ENCODE measurements around the gene IGF2R.

Gene IGF2R

GRCh38 chr6:160051390-160051789 lies 82.5 kb downstream of the IGF2R start:
- Histone ChIP-seq H3K9me3 (ENCODE audit: insufficient read depth, low read length, severe bottlenecking) (no peaks in the 10 kb centered on the region), H3K27ac (ENCODE audit: low read length) (peak overlapping the region; percentile 44), H3K36me3 (ENCODE audit: insufficient read depth, low read length) (peaks cover 97% of the 10 kb centered on the region), H3K4me3 (ENCODE audit: low read depth in 1 of 2, low read length in 2 of 2) (no peak overlapping the region), H3K9ac (ENCODE audit: low read depth, low read length) (no peak overlapping the region), H3K27me3 (ENCODE audit: insufficient read depth, low read length, poor library complexity) (no peaks in the 10 kb centered on the region), H3K79me2 (ENCODE audit: insufficient read depth, low read length) (peaks cover 26% of the 10 kb centered on the region), H3K4me2 (ENCODE audit: insufficient read depth, low read length) (no peak overlapping the region), H4K20me1 (ENCODE audit: insufficient read depth, low read length) (peaks cover 72% of the 10 kb centered on the region), H2AFZ (ENCODE audit: low read depth, low read length) (no peak overlapping the region), H3K4me1 (ENCODE audit: insufficient read depth, low read length) (peaks cover 23% of the 10 kb centered on the region)
- ATAC-seq (ENCODE audit: insufficient read depth, low read depth), result peak; percentile 96
- no peak for TF ChIP-seq EZH2 (IDR thresholded peaks at IDR 0.05; ENCODE audit: borderline replicate concordance, low read depth, low read length, severe bottlenecking)
- no peak for TF ChIP-seq CTCF (IDR thresholded peaks at IDR 0.05; ENCODE audit: borderline replicate concordance, extremely low read depth, low read length, poor library complexity, severe bottlenecking)
- DNase-seq, result peak; percentile 64

- no peaks in the 10 kb centered on the region for H3K9me3 ChIP-seq (ENCODE audit: insufficient read depth, low read length, severe bottlenecking)
- no peak for DNase-seq
- H3K4me3 ChIP-seq (ENCODE audit: low read depth in 1 of 2, low read length in 2 of 2), result no peak overlapping the region
- no peak overlapping the region for H3K9ac ChIP-seq (ENCODE audit: low read depth, low read length)
- no peak for ATAC-seq (ENCODE audit: insufficient read depth, low read depth)
- TF ChIP-seq EZH2 (IDR thresholded peaks at IDR 0.05; ENCODE audit: borderline replicate concordance, low read depth, low read length, severe bottlenecking), result no peak
- TF ChIP-seq CTCF (IDR thresholded peaks at IDR 0.05; ENCODE audit: borderline replicate concordance, extremely low read depth, low read length, poor library complexity, severe bottlenecking), result no peak
- H3K27ac ChIP-seq (ENCODE audit: low read length), result no peak overlapping the region
- peaks cover 97% of the 10 kb centered on the region for H3K36me3 ChIP-seq (ENCODE audit: insufficient read depth, low read length)
- H3K4me1 ChIP-seq (ENCODE audit: insufficient read depth, low read length), result peaks cover 23% of the 10 kb centered on the region
- peaks cover 71% of the 10 kb centered on the region for H4K20me1 ChIP-seq (ENCODE audit: insufficient read depth, low read length)
- H3K79me2 ChIP-seq (ENCODE audit: insufficient read depth, low read length), result peaks cover 19% of the 10 kb centered on the region
- no peak overlapping the region for H2AFZ ChIP-seq (ENCODE audit: low read depth, low read length)
- H3K27me3 ChIP-seq (ENCODE audit: insufficient read depth, low read length, poor library complexity), result no peaks in the 10 kb centered on the region
- H3K4me2 ChIP-seq (ENCODE audit: insufficient read depth, low read length), result no peak overlapping the region
These were observed 85.4 kb downstream of the IGF2R start for GRCh38 chr6:160054271-160054670.

- TF ChIP-seq CTCF (IDR thresholded peaks at IDR 0.05; ENCODE audit: borderline replicate concordance, extremely low read depth, low read length, poor library complexity, severe bottlenecking) (no peak), EZH2 (IDR thresholded peaks at IDR 0.05; ENCODE audit: borderline replicate concordance, low read depth, low read length, severe bottlenecking) (no peak)
- no peak overlapping the region for H3K9ac ChIP-seq (ENCODE audit: low read depth, low read length)
- H3K9me3 ChIP-seq (ENCODE audit: insufficient read depth, low read length, severe bottlenecking), result no peaks in the 10 kb centered on the region
- no peak overlapping the region for H2AFZ ChIP-seq (ENCODE audit: low read depth, low read length)
- peaks cover 97% of the 10 kb centered on the region for H3K36me3 ChIP-seq (ENCODE audit: insufficient read depth, low read length)
- peak overlapping the region; percentile 44; the same call in 1 of the 2 replicates for H3K27ac ChIP-seq (ENCODE audit: low read length)
- no peak for ATAC-seq (ENCODE audit: insufficient read depth, low read depth)
- no peak overlapping the region for H3K4me3 ChIP-seq (ENCODE audit: low read depth in 1 of 2, low read length in 2 of 2)
- H3K4me1 ChIP-seq (ENCODE audit: insufficient read depth, low read length), result peaks cover 18% of the 10 kb centered on the region
- H4K20me1 ChIP-seq (ENCODE audit: insufficient read depth, low read length), result peaks cover 66% of the 10 kb centered on the region
- H3K79me2 ChIP-seq (ENCODE audit: insufficient read depth, low read length), result peaks cover 21% of the 10 kb centered on the region
- no peaks in the 10 kb centered on the region for H3K27me3 ChIP-seq (ENCODE audit: insufficient read depth, low read length, poor library complexity)
- no peak overlapping the region for H3K4me2 ChIP-seq (ENCODE audit: insufficient read depth, low read length)
- DNase-seq, result no peak
These were observed 86.0 kb downstream of the IGF2R start for GRCh38 chr6:160054913-160055312.

GRCh38 chr6:160055378-160055777 lies 86.5 kb downstream of the IGF2R start:
- peaks cover 13% of the 10 kb centered on the region for H3K4me1 ChIP-seq (ENCODE audit: insufficient read depth, low read length)
- H2AFZ ChIP-seq (ENCODE audit: low read depth, low read length), result no peak overlapping the region
- peak overlapping the region; percentile 44; the same call in 1 of the 2 replicates for H3K27ac ChIP-seq (ENCODE audit: low read length)
- H3K36me3 ChIP-seq (ENCODE audit: insufficient read depth, low read length), result peaks cover 97% of the 10 kb centered on the region
- TF ChIP-seq EZH2 (IDR thresholded peaks at IDR 0.05; ENCODE audit: borderline replicate concordance, low read depth, low read length, severe bottlenecking), result no peak
- no peak for TF ChIP-seq CTCF (IDR thresholded peaks at IDR 0.05; ENCODE audit: borderline replicate concordance, extremely low read depth, low read length, poor library complexity, severe bottlenecking)
- H3K4me2 ChIP-seq (ENCODE audit: insufficient read depth, low read length), result no peak overlapping the region
- ATAC-seq (ENCODE audit: insufficient read depth, low read depth) (no peak), DNase-seq (no peak)
- H3K9ac ChIP-seq (ENCODE audit: low read depth, low read length), result no peak overlapping the region
- no peaks in the 10 kb centered on the region for H3K27me3 ChIP-seq (ENCODE audit: insufficient read depth, low read length, poor library complexity)
- H3K9me3 ChIP-seq (ENCODE audit: insufficient read depth, low read length, severe bottlenecking), result no peaks in the 10 kb centered on the region
- peaks cover 19% of the 10 kb centered on the region for H3K79me2 ChIP-seq (ENCODE audit: insufficient read depth, low read length)
- H3K4me3 ChIP-seq (ENCODE audit: low read depth in 1 of 2, low read length in 2 of 2), result no peak overlapping the region
- peaks cover 64% of the 10 kb centered on the region for H4K20me1 ChIP-seq (ENCODE audit: insufficient read depth, low read length)
